ENCODE results near the gene CCNF.
"Not testable (repeated sequence)": the region's sequence is repeated elsewhere in the genome, so short reads cannot be mapped to it uniquely, and the experiment has no call there.

Gene CCNF

DNA sequence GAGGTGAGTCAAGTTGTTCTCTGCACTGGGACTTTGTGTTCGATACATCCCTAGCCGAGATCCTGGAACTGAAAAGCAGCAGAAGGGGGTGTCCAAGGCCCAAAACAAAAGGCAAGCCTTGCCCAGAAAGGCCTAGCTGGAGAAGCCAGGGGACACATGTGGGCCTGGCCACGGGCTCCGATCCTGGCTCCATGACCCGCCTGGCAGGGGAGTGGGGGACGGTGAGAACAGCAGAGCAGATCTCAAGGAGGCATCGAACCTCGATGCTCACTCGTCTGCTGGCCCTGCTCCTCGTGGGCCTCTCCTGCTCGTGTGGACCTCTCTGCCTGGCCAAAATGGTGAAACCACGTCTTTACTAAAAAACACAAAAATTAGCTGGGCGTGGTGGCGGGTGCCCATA lies 8.9 kb downstream of the CCNF start (continued):
- TF ChIP-seq, protein P1, sequence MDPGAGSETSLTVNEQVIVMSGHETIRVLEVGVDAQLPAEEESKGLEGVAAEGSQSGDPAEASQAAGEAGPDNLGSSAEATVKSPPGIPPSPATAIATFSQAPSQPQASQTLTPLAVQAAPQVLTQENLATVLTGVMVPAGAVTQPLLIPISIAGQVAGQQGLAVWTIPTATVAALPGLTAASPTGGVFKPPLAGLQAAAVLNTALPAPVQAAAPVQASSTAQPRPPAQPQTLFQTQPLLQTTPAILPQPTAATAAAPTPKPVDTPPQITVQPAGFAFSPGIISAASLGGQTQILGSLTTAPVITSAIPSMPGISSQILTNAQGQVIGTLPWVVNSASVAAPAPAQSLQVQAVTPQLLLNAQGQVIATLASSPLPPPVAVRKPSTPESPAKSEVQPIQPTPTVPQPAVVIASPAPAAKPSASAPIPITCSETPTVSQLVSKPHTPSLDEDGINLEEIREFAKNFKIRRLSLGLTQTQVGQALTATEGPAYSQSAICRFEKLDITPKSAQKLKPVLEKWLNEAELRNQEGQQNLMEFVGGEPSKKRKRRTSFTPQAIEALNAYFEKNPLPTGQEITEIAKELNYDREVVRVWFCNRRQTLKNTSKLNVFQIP (CRISPR knock-in tag; IDR thresholded peaks at IDR 0.05; ENCODE audit: borderline replicate concordance, low read depth) = no peak
- TF ChIP-seq RARB (CRISPR knock-in tag; IDR thresholded peaks at IDR 0.05) (no peak), ISL1 (CRISPR knock-in tag; IDR thresholded peaks at IDR 0.05) (no peak), ESRRG (CRISPR knock-in tag; IDR thresholded peaks at IDR 0.05) (no peak), ZFP30 (CRISPR knock-in tag; IDR thresholded peaks at IDR 0.05) (no peak), ZNF8 (CRISPR knock-in tag; IDR thresholded peaks at IDR 0.05) (no peak), ZC3H10 (CRISPR knock-in tag; IDR thresholded peaks at IDR 0.05) (no peak), ARNTL (CRISPR knock-in tag; IDR thresholded peaks at IDR 0.05; ENCODE audit: borderline replicate concordance, low read depth) (no peak), TOX (CRISPR knock-in tag; IDR thresholded peaks at IDR 0.05; ENCODE audit: borderline replicate concordance) (no peak), CREB5 (CRISPR knock-in tag; IDR thresholded peaks at IDR 0.05; ENCODE audit: low read depth) (no peak), BACH2 (CRISPR knock-in tag; IDR thresholded peaks at IDR 0.05; ENCODE audit: borderline replicate concordance) (no peak), ZNF565 (CRISPR knock-in tag; conservative IDR thresholded peaks at IDR 0.05; ENCODE audit: low read depth) (no peak), TCF4 (CRISPR knock-in tag; IDR thresholded peaks at IDR 0.05; ENCODE audit: borderline replicate concordance) (no peak), TSHZ2 (CRISPR knock-in tag; IDR thresholded peaks at IDR 0.05) (no peak)

GRCh38 chr16:2439598-2439997 lies 10.4 kb downstream of the CCNF start:
- no peak for TF ChIP-seq ZFP3 (CRISPR knock-in tag; IDR thresholded peaks at IDR 0.05)
- no peak for TF ChIP-seq ESRRG (CRISPR knock-in tag; IDR thresholded peaks at IDR 0.05)
- no peak for TF ChIP-seq SNAI2 (CRISPR knock-in tag; IDR thresholded peaks at IDR 0.05)
- TF ChIP-seq ZNF70 (CRISPR knock-in tag; IDR thresholded peaks at IDR 0.05) = no peak
- TF ChIP-seq ISL1 (CRISPR knock-in tag; IDR thresholded peaks at IDR 0.05) = no peak
- no peak for TF ChIP-seq ZNF565 (CRISPR knock-in tag; conservative IDR thresholded peaks at IDR 0.05; ENCODE audit: low read depth)
- no peak for TF ChIP-seq ZC3H10 (CRISPR knock-in tag; IDR thresholded peaks at IDR 0.05)
- TF ChIP-seq TOX (CRISPR knock-in tag; IDR thresholded peaks at IDR 0.05; ENCODE audit: borderline replicate concordance) = no peak
- TF ChIP-seq RARB (CRISPR knock-in tag; IDR thresholded peaks at IDR 0.05) = no peak
- no peak for TF ChIP-seq PATZ1 (CRISPR knock-in tag; IDR thresholded peaks at IDR 0.05; ENCODE audit: borderline replicate concordance)
- no peak for TF ChIP-seq GLIS3 (CRISPR knock-in tag; IDR thresholded peaks at IDR 0.05)
- TF ChIP-seq CSRNP3 (CRISPR knock-in tag; IDR thresholded peaks at IDR 0.05) = no peak
- TF ChIP-seq ZNF8 (CRISPR knock-in tag; IDR thresholded peaks at IDR 0.05) = no peak
- TF ChIP-seq CSDC2 (CRISPR knock-in tag; IDR thresholded peaks at IDR 0.05) = no peak
- no peak for TF ChIP-seq ZFP30 (CRISPR knock-in tag; IDR thresholded peaks at IDR 0.05)
- TF ChIP-seq PPARA (CRISPR knock-in tag; IDR thresholded peaks at IDR 0.05; ENCODE audit: borderline replicate concordance) = no peak
- TF ChIP-seq TSHZ2 (CRISPR knock-in tag; IDR thresholded peaks at IDR 0.05) = no peak
- TF ChIP-seq, protein P1 (CRISPR knock-in tag; IDR thresholded peaks at IDR 0.05; ENCODE audit: borderline replicate concordance, low read depth) = no peak
- ATAC-seq = no peak

DNA sequence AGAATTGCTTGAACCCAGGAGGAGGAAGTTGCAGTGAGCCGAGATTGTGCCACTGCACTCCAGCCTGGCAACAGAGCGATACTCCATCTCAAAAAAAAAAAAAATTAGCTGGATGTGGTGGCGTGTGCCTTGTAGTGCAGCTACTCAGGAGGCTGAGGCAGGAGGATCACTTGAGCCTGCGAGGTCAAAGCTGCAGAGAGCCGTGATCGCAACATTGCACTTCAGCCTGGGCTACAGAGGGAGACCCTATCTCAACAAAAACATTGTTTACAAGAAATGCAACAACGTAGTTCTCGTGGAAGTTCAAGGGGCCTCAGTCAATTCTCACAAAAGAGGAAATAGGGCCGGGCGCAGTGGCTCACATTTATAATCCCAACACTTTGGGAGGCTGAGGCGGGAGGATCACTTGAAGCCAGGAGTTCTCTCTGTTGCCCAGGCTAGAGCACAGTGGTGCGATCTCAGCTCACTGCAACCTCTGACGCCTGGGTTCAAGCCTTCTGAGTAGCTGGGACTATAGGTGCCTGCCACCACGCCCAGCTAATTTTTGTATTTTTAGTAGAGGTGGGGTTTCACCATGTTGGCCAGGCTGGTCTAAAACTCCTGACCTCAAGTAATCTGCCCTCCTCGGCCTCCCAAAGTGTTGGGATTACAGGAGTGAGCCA lies 12.0 kb downstream of the CCNF start:
- ATAC-seq = not testable (repeated sequence)

Data from SK-N-SH treated with all-trans-retinoic acid at 6 μM for 48 hours (cell line).